Measurements from ENCODE around the gene ZNHIT2. TPM values are rescaled to one million over a fixed set of nuclear protein-coding genes. Genes with fewer than 3 reads are reported as not detected.

The ZNHIT2 gene
- total and polyA plus RNA-seq, 2 of the 13 experiments (the other 11 are each of a cell fraction or from before 2014, with no cell fraction given), result 1.1 to 6.5 TPM

- TF ChIP-seq DNMT3B (CRISPR knock-in tag; conservative IDR thresholded peaks at IDR 0.05) (no peak), ZNF441 (CRISPR knock-in tag; IDR thresholded peaks at IDR 0.05; ENCODE audit: borderline replicate concordance) (0 out of 2 replicates have a peak, but pooled peaks have one; percentile 47), NR1H2 (CRISPR knock-in tag; IDR thresholded peaks at IDR 0.05; ENCODE audit: borderline replicate concordance, low read depth) (no peak), ISL2 (CRISPR knock-in tag; IDR thresholded peaks at IDR 0.05) (no peak), ZNF740 (CRISPR knock-in tag; IDR thresholded peaks at IDR 0.05) (no peak), USF2 (IDR thresholded peaks at IDR 0.05; ENCODE audit: low read depth, low read length) (no peak), USF2 (CRISPR knock-in tag; IDR thresholded peaks at IDR 0.05; ENCODE audit: borderline replicate concordance) (no peak), POLR2G (IDR thresholded peaks at IDR 0.05; ENCODE audit: low read depth, low read length) (no peak), FLYWCH1 (CRISPR knock-in tag; IDR thresholded peaks at IDR 0.05) (no peak), HINFP (CRISPR knock-in tag; IDR thresholded peaks at IDR 0.05; ENCODE audit: low read depth) (0 out of 2 replicates have a peak, but pooled peaks have one; percentile 11), ZBTB44 (CRISPR knock-in tag; IDR thresholded peaks at IDR 0.05) (no peak; the same call in 1 of the 2 replicates), NAIF1 (CRISPR knock-in tag; IDR thresholded peaks at IDR 0.05; ENCODE audit: borderline replicate concordance) (no peak), ZSCAN29 (CRISPR knock-in tag; conservative IDR thresholded peaks at IDR 0.05) (0 out of 2 replicates have a peak, but pooled peaks have one; percentile 8), TEF (CRISPR knock-in tag; IDR thresholded peaks at IDR 0.05) (0 out of 2 replicates have a peak, but pooled peaks have one; percentile 10), ZSCAN21 (CRISPR knock-in tag; IDR thresholded peaks at IDR 0.05; ENCODE audit: borderline replicate concordance) (no peak), TARDBP (CRISPR knock-in tag; IDR thresholded peaks at IDR 0.05) (no peak), ZNF678 (CRISPR knock-in tag; IDR thresholded peaks at IDR 0.05) (0 out of 2 replicates have a peak, but pooled peaks have one; percentile 14), KDM3A (CRISPR knock-in tag; IDR thresholded peaks at IDR 0.05; ENCODE audit: low read depth) (no peak), FOXK1 (CRISPR knock-in tag; IDR thresholded peaks at IDR 0.05; ENCODE audit: borderline replicate concordance, low read depth) (no peak), ZNF577 (CRISPR knock-in tag; IDR thresholded peaks at IDR 0.05; ENCODE audit: borderline replicate concordance, low read depth) (no peak), SP5 (CRISPR knock-in tag; IDR thresholded peaks at IDR 0.05; ENCODE audit: borderline replicate concordance, low read depth) (no peak)
Observed at GRCh38 chr11:65121447-65121864, 4.0 kb upstream of the ZNHIT2 start (continued).
